KOPT-K1 (cell line): ENCODE data around the gene WSB2.
"Not testable (repeated sequence)": the region's sequence is repeated elsewhere in the genome, so short reads cannot be mapped to it uniquely, and the experiment has no call there.

Source experiments
- H3K27ac ChIP-seq: fragments of 200-600 bp; sonication (generic); 2 replicates; pipeline ENCODE4 v1.5.1; 2016; ENCODE audit warnings: antibody characterized with exemption, mild to moderate bottlenecking, low read depth, low read length; ENCODE audit not compliant: poor library complexity, severe bottlenecking
- H3K36me3 ChIP-seq: fragments of 200-600 bp; sonication (generic); 2 replicates; pipeline ENCODE4 v1.5.1; 2017; ENCODE audit warnings: antibody characterized with exemption, mild to moderate bottlenecking, low read length, moderate library complexity; ENCODE audit not compliant: insufficient read depth
- H3K9me3 ChIP-seq: fragments of 200-600 bp; sonication (generic); 2 replicates; pipeline ENCODE4 v1.5.1; 2017; ENCODE audit warnings: antibody characterized with exemption, low read length, mild to moderate bottlenecking; ENCODE audit not compliant: insufficient read depth, poor library complexity, severe bottlenecking

The WSB2 gene

DNA sequence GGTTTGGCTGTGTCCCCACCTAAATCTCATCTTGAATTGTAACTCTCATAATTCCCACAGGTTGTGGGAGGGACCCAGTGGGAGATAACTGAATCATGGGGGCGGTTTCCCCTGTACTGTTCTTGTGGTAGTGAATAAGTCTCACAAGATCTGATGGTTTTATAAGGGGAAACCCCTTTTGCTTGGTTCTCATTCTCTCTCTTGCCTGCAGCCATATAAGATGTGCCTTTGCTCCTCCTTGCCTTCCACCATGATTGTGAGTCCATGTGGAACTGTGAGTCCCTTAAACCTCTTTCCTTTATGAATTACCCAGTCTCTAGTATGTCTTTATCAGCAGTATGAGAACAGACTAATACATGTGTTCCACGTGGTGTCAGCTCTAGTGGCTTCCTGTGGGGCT, 61.2 kb downstream of the WSB2 start:
- not testable (repeated sequence) for H3K9me3 ChIP-seq, H3K36me3 ChIP-seq

DNA sequence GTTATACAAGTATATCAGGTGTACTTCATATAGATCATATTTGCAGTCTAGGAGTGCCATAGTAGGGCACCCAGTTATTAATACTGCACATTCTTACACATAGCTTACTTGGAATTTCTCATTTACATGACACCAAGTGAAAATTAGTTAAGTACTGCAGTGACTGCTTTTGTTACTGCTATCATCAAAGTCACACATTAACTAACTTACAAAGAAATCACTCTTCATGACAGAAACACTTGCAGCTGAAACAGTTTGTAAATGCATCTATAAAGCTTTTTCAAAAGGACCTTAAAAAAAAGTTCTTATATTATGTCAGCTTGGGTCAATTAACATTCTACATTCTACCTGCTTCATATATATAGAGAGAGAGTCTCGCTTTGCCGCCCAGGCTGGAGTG, 62.3 kb downstream of the WSB2 start:
- H3K9me3 ChIP-seq, result peaks cover 12% of the 10 kb centered on the region

More for the DNA sequence above, 61.2 kb downstream of the WSB2 start:
- not testable (repeated sequence) for H3K27ac ChIP-seq

GRCh38 chr12:117994551-117995438, 66.2 kb downstream of the WSB2 start:
- Histone ChIP-seq H3K36me3 (no peaks in the 10 kb centered on the region), H3K9me3 (peaks cover 7% of the 10 kb centered on the region)

More for the DNA sequence above, 62.3 kb downstream of the WSB2 start:
- Histone ChIP-seq H3K36me3 (no peaks in the 10 kb centered on the region), H3K27ac (no peak overlapping the region)

GRCh38 chr12:117986705-117987469, 74.1 kb downstream of the WSB2 start:
- no peak overlapping the region for H3K27ac ChIP-seq
- no peaks in the 10 kb centered on the region for H3K9me3 ChIP-seq
- H3K36me3 ChIP-seq, result no peaks in the 10 kb centered on the region

More at GRCh38 chr12:117994551-117995438, 66.2 kb downstream of the WSB2 start:
- no peak overlapping the region for H3K27ac ChIP-seq

DNA sequence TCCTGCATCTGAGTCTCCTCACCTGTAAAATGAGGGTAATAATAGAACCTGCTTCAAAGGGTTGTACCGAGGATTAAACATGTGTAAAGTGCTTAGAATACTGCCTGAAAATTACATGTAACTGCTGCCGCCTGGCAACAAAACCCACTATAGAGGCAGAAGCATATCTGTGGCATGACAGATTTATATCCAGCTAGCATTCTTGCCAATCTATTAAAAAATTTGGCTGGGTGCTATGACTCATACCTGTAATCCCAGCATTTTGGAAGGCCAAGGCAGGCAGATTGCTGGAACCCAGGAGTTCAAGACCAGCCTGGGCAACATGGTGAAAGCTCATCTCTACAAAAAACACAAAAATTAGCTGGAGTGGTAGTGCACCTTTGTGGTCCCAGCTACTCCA, 75.8 kb downstream of the WSB2 start:
- Histone ChIP-seq H3K27ac (no peak overlapping the region), H3K36me3 (no peaks in the 10 kb centered on the region)

More for the DNA sequence above, 75.8 kb downstream of the WSB2 start:
- no peaks in the 10 kb centered on the region for H3K9me3 ChIP-seq
